Left forelimb (tissue), 1 donor: ENCODE measurements around the gene KDM4B.
"Not testable (repeated sequence)": the region's sequence is repeated elsewhere in the genome, so short reads cannot be mapped to it uniquely, and the experiment has no call there.

ENCODE experiments used
- DNase-seq: peaks from one replicate; pipeline ENCODE4 v3.0.0-alpha.2; 2018; ENCODE audit warnings: low spot score

KDM4B gene

DNA sequence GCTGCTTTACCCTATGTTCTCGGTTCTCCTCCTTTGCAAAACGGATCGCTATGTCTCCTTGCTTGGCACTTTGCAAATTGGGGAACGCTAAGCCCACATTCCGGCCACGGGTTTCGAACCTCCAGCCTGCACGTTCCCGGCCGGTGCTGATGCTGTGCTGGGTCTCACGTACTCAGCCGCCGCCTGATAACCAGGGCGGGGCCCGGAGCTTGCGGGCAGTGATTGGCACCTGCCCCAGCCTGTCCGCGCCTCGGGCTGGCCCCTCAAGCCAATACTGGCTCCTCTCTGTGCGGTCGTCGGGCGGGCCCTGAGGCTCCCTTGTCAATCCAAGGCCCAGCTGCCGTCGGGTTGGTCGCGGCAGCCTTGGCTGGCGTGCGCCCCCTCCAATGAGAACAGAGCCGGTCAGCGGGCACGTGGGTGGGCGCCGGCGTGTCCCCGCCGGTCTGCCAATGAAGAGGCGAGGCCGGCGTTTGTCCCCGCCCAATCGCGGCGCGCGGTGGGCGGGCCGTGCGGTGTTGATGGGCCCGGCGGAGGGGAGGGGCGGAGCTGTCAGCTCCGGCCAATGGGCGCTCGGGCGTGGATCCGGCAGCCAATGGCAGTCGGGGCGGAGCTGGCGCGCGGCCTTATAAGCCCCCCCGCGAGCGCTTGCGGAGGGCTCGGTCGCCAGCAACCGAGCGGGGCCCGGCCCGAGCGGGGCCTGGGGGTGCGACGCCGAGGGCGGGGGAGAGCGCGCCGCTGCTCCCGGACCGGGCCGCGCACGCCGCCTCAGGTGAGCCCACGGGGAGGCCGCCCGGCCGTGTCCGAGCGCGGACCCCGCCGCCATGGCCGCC lies at the start of gene KDM4B:
TSS of gene KDM4B (plus strand) at position 652 of the 830 bp plus-strand sequence. CDS start 63,778 bp downstream, outside the sequence.
- peak; percentile 100 for DNase-seq

DNA sequence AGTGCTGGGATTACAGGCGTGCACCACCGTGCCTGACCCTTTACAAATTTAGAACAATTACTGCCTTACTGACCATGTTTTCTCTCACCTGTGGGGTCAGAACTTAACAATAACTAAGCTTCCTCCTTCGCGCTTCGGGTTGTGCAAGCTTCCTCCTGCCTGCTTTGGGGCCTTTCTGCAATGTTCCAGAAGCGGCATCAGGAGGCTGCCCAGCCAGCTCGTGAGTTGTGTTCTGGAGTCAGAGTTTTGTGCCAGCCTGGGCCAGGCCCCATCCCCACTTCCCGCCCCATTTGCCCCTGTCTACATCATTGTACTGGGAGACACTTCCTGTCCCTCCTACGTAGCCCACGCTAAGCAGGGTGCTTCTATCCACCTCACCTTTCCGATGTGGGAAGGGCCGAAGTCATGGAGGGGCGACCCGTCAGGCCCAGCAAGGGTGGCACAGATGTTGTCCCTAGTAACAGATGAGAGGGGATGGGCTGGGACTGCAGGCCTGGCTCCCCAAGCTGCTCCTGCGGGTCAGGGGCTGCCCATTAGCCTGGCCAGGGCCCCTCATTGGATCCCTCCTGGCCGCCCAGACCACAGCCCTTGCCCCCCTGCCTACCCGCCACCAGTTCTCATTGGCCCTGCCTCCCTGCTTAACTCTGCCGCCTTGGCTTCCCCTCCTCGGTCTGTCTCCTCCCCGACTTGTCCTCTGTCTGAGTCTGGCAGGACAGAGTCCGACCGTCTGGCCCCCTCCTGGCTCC lies 46.2 kb upstream of the KDM4B start:
- no peak for DNase-seq

DNA sequence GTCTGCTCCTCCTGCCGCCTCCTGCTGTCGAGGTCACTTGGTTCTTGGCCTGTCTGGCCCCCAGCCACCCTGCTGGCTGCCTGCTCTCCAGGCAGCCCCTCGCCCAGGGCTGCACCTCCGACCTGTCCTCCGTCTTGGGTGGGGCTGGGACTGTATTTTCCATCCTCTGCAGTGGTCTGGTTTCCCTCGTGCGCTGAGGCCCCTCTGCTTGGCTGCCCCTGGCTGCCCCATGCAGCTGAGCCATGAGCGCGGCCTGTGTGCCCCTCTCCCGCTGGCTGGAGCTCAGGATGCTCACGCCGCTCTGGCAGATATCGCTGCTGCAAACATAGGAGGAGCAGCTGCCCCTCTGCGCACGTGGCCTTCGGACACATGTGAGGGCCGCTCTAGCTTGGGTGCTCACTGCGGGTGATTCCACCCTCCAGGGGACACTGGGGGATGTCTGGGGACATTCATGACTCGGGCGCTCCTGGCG lies 45.6 kb upstream of the KDM4B start:
- DNase-seq, result no peak

DNA sequence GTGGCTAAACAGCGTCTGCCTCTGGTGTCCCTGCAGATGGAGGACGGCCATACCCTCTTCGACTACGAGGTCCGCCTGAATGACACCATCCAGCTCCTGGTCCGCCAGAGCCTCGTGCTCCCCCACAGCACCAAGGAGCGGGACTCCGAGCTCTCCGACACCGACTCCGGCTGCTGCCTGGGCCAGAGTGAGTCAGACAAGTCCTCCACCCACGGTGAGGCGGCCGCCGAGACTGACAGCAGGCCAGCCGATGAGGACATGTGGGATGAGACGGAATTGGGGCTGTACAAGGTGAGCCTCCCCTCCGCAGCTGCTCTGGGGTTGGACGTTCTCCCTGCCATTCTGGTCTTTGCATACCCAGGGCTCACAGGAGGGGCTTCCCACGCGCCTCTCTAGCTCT lies 39.7 kb upstream of the KDM4B start:
- DNase-seq, result no peak

DNA sequence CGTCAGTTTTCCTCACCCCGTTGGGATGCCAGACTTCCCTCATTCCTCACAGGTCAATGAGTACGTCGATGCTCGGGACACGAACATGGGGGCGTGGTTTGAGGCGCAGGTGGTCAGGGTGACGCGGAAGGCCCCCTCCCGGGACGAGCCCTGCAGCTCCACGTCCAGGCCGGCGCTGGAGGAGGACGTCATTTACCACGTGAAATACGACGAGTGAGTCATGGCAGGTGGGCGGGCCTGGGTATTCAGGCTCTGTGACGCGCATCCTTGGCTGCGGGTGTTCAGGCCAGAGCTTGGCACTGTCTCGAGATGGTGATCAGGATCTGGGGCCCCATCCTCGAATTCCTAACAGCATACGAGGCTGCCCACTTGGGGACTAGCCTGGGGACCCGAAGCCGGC lies 38.2 kb upstream of the KDM4B start:
- DNase-seq, result no peak

DNA sequence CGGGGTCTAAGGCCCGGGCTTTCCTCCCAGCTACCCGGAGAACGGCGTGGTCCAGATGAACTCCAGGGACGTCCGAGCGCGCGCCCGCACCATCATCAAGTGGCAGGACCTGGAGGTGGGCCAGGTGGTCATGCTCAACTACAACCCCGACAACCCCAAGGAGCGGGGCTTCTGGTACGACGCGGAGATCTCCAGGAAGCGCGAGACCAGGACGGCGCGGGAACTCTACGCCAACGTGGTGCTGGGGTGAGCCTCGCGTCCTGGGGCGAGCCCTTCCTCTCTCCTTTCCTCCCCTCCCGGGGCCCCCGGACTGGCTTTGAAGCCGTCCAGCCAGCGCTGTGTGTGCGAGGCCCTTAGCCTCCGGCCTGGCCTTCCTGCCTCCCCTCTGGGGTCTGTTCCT lies 36.2 kb upstream of the KDM4B start:
- DNase-seq, result no peak

DNA sequence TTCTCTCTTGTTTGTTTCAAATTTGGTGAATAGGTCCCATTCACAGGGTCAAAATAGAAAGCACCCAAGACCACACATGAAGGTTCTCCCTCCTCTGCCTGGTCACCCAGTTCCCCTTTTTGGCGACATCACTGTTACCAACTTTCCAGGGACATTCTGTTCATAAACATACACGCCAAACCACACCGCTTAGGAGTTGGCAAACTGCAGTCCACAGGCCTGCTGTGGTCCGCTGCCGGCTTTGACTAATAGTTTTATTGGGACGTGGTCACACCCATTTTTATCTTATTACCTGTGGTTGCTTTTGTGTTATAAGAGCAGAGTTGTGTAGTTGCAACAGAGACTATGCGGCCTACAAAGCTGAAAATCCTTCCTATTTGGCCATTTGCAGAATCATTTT lies 35.4 kb upstream of the KDM4B start:
- DNase-seq, result no peak

DNA sequence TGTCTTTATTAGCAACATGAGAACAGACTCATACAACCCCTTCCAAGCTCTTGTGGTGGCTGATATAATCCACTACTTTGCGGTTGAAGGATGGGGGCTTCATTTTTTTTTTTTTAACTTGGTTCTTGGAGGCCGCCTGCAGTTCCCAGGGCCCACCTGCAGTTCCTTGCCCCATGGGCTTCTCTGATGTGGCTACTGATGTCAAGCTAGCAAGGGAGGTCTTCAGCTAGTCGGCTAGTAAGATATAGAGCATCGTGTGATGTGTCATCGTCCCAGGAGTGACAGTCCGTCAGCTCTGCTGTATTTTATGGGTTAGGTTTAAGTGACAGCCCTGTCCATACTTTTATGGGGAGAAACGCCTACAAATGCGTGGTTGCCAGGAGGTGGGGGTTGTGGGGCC lies 33.5 kb upstream of the KDM4B start:
- DNase-seq, result no peak

DNA sequence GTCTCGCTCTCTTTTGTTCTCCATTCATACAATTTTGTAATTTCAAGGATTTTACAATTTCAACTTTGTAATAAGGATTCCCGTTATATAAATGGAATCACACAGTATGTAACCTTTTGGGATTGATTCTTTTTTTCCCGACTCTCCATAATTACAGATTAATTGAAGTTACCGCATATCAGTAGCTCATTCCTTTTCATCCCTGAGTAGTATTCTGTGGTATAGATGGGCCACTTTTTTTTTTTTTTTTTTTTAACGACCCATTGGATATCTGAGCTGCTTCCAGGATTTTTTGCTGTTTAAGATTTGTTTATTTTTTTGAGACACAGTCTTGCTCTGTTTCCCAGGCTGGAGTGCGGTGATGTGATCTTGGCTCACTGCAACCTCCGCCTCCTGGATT lies 31.9 kb upstream of the KDM4B start:
- no peak for DNase-seq

DNA sequence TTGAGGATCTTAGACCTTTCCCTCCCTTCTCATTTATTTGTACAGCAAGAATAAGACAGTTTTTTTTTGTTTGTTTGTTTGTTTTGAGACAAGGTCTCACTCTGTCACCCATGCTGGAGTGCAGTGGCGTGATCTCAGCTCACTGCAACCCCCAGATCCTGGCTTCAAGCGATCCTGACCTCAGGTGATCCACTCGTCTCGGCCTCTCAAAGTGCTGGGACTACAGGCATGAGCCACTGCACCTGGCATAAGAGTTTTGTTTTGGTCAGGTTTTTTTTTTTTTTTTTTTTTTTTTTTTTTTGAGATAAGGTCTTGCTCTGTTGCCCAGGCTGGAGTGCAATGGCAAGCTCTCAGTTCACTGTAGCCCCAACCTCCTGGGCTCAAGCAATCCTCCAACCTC lies 30.5 kb upstream of the KDM4B start:
- DNase-seq, result not testable (repeated sequence)

DNA sequence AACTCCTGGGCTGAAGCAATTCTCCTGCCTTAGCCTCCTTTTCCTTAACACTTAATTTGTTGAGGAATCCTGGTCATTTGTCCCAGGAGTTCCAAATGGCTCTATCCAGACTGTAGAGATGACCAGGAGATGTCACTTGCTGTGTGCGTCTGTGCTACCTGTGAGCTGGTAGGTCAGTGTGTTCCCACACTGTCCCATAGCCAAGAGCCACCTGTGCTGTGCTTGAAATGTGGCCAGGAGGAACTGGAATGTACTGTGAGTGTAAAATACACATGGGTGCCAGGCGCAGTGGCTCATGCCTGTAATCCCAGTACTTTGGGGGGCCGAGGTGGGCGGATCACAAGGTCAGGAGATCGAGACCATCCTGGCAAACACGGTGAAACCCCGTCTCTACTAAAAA lies 29.4 kb upstream of the KDM4B start:
- no peak for DNase-seq

DNA sequence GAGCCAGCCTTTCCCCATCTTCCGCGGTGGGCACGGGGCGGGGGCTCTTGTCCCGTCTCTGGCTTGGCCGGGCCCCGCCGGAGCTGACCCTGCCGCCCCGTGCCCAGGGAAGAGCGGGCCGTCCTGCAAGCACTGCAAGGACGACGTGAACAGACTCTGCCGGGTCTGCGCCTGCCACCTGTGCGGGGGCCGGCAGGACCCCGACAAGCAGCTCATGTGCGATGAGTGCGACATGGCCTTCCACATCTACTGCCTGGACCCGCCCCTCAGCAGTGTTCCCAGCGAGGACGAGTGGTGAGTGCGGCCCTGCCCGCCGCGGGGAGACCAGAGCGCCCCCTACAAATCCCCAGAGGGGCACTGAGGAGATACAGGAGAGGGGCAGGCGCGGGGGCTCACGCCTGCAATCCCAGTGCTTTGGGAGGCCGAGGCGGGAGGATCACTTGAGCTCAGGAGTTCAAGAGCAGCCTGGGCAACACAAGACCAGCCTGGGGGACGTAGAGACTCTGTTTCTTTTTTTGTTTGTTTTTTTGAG lies 27.2 kb upstream of the KDM4B start:
- not testable (repeated sequence) for DNase-seq

DNA sequence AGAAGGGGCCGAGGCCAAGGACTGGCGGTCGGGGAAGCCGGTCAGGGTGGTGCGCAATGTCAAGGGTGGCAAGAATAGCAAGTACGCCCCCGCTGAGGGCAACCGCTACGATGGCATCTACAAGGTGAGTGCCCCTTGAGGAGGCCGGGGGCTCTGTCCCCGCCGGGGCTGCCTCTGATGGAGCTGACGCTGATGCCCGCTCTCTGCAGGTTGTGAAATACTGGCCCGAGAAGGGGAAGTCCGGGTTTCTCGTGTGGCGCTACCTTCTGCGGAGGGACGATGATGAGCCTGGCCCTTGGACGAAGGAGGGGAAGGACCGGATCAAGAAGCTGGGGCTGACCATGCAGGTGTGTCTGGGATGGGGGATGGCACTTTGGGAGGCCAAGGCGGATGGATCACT lies 18.3 kb upstream of the KDM4B start:
- not testable (repeated sequence) for DNase-seq

DNA sequence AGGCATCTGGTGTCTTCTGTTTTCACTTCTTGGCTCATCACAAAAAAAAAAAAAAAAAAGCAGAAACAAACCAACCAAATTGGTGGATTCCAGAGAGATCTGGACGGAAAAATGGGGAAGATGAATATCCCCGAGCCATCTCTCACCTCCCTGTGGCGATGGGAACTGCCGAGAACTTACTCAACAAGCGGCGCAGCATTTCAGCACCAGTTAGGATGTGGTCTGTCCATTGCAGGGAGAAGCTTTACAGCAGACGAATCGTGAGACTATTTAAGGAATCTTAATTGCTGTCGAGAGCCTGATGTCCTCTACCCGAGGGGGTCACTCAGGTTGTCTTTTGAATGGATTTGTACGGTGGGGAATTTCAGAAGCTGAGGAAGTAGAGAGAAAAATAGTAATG lies 17.3 kb upstream of the KDM4B start:
- no peak for DNase-seq

DNA sequence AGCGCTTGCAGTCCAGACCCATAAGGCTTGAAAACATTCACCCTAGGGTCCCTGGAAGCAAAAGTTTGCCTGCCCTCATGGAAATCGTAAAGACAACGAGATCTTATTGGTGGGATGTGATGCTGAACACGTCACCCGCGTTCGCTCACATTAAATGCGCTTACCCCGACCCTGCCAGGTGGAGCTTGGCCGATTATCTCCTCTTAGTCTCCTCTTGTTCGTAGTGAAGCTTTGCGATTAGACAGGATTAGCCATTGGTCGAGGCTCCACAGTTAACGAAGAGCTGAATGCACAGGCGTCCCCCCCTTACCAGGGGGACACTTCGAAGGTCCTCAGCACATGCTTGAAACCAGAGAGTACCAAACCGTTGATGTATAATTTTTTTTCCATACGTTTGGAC lies 16.0 kb upstream of the KDM4B start:
- no peak for DNase-seq

DNA sequence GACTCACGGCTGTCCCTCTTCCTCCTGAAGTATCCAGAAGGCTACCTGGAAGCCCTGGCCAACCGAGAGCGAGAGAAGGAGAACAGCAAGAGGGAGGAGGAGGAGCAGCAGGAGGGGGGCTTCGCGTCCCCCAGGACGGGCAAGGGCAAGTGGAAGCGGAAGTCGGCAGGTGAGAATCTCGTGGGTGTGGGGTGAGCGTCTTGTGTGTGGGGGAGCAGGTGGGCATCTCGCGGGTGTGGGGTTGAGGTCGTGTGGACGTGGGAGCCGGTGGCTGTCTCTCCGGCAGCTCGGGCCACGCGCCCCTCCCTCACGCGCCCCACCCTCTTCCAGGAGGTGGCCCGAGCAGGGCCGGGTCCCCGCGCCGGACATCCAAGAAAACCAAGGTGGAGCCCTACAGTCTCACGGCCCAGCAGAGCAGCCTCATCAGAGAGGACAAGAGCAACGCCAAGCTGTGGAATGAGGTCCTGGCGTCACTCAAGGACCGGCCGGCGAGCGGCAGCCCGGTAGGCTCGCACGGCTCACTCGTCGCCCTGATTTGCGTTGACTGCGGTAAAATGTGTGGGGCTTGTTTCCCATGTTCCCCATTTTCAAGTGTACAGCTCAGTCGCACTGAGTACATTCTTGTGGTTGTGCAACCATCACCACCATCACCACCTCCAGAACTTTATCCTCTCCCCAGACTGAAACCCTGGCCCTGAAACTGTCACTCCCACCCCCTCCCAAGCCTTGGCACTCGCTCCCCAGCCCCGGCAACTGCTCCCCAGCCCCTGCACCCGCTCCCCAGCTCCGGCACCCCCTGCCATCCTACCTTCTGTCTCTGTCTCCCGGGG lies 14.4 kb upstream of the KDM4B start:
- not testable (repeated sequence) for DNase-seq

DNA sequence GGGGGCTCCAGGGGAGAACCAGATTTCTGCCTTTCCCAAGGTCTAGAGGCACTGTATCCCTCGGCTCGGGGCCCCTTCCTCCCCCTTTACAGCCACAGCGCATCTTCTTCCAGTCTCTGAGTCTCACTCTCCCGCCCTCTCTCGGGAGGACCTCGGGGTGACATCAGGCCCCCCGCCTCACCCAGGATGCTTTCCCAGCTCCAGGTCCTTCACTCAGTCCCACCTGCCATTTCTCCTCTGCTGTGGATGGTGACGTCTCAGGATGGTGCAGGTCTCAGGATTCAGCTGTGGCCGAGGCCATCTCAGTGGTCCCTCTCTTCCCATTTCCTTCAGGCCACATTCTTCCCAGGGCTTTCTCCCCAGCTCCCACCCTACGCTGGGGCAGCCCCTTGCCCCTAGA lies 13.6 kb upstream of the KDM4B start:
- no peak for DNase-seq

DNA sequence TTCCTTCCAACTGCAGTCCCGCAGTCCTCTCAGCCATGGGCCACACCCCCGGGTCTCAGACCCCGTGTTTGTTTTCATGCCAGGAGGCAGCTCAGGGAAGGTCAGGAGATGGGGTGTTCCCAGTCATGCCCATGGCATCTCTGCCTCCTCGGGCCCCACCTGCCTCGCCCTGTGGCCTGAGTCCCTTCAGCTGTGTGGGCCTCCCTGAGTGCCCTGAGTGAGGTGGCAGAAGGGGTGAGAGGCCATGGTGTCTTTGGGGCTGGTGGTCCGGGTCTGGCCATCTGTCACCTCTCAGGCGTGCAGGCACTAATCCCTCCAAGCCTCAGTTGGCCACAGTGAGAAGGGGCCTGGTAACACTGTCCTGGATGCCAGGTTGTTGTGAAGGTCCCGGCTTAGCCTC lies 10.9 kb upstream of the KDM4B start:
- DNase-seq, result no peak

DNA sequence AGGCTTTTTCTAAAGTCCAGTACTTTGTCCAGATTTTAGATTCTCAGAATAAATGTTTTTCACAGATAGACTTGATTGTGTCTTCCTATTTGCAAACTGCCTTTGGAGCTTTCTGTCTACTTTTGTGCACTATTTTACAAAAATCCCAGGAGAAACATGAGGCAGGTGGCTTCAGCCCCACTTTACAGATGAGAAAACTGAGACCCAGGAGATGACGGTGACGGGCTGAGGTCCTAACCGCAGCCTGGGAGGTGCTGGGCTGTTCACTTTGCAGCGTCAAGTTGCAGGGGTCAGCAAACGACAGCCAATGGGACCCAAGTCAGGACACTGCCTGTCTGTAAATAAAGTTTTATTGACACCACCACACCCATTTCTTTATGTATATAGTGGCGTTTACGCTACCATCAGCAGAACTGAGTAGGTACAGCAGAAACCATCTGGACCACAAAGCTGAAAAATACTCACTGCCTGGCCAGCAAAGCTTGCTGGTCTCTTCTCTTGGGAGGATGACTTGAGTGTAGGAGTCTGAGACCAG lies 6.8 kb upstream of the KDM4B start:
- DNase-seq, result no peak

DNA sequence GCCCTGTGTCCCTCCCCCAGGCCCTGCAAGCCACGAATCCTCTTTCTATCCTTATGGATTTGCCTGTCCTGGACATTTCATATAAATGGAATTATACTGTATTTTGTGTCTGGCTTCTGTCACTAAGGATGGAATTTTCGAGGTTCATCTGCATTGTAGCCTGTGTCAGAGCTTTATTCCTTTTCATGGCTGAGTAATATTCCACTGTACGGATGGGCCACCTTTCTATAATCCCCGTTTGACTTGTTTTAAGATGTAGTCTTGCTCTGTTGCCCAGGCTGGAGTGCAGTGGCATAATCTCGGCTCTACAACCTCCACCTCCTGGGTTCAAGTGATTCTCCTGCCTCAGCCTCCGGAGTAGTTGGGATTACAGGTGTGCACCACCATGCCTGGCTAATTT lies 3.9 kb upstream of the KDM4B start:
- DNase-seq, result no peak

DNA sequence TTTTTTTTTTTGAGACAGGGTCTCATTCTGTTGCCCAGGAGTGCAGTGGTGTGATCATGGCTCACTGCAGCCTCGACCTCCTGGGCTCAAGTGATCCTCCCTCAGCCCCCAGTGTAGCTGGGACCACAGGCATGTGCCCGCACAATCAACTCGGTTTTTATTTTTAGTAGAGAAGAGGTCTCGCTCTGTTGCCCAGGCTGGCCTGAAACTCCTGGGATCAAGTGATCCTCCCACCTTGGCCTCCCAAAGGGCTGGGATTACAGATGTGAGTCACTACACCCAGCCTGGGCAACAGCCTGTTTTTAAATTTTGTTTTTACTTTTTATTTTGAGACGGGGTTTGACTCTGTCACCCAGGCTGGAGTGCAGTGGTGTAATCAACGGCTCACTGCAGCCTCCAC lies 2.3 kb upstream of the KDM4B start:
- DNase-seq, result no peak
